22Rv1 (cell line): ENCODE measurements around the gene SMNDC1.

Experiments
- ZFX ChIP-seq: fragments of 450-650 bp; IDR thresholded peaks from 2 replicates; pipeline ENCODE4 v1.6.1; 2017; ENCODE audit warnings: antibody characterized with exemption, borderline replicate concordance
- TF ChIP-seq, protein P1 (sequence below): fragments of 450-650 bp; IDR thresholded peaks from 2 replicates; pipeline ENCODE4 v1.5.1; 2017; ENCODE audit warnings: mild to moderate bottlenecking

DNA sequence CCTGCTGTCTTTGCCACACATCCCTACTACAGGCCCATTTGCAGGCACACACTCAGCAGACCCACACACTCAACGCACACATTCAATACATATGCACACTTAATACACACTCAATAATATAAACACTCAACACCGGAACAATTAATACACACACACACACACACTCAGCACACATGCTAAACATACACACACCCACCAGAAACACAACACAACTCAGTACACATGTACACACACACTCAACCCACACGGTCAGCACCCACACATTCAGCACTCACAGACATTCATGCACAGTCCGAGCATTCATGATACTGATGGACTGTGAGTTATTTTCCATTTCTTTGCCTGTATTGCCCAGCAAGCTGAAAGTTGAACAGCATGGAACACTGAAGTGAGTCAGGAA is 35.4 kb upstream of the SMNDC1 start:
- TF ChIP-seq, protein P1, sequence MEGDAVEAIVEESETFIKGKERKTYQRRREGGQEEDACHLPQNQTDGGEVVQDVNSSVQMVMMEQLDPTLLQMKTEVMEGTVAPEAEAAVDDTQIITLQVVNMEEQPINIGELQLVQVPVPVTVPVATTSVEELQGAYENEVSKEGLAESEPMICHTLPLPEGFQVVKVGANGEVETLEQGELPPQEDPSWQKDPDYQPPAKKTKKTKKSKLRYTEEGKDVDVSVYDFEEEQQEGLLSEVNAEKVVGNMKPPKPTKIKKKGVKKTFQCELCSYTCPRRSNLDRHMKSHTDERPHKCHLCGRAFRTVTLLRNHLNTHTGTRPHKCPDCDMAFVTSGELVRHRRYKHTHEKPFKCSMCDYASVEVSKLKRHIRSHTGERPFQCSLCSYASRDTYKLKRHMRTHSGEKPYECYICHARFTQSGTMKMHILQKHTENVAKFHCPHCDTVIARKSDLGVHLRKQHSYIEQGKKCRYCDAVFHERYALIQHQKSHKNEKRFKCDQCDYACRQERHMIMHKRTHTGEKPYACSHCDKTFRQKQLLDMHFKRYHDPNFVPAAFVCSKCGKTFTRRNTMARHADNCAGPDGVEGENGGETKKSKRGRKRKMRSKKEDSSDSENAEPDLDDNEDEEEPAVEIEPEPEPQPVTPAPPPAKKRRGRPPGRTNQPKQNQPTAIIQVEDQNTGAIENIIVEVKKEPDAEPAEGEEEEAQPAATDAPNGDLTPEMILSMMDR, result no peak
- no peak for TF ChIP-seq ZFX
